ENCODE results near the gene FAM47A.

FAM47A gene

GRCh38 chrX:34130501-34130900 lies 1.6 kb downstream of the FAM47A start:
- no peak for DNase-seq (ENCODE audit: extremely low spot score)
- no peak for TF ChIP-seq CTCF (IDR thresholded peaks at IDR 0.05; ENCODE audit: control extremely low read depth, extremely low read depth, low read depth, missing control alignments)
- POLR2A ChIA-PET, result no interaction called here
- CTCF ChIA-PET, result no interaction called here

- POLR2A ChIA-PET, result no interaction called here
- CTCF ChIA-PET, result no interaction called here
These were observed 6.1 kb downstream of the FAM47A start for GRCh38 chrX:34126011-34126410.

GRCh38 chrX:34119122-34119521 lies 13.0 kb downstream of the FAM47A start:
- DNase-seq (ENCODE audit: extremely low spot score), result no peak
- CTCF ChIA-PET, result no interaction called here
- no peak for TF ChIP-seq CTCF (IDR thresholded peaks at IDR 0.05; ENCODE audit: control extremely low read depth, extremely low read depth, low read depth, missing control alignments)
- POLR2A ChIA-PET, result no interaction called here

More at GRCh38 chrX:34126011-34126410, 6.1 kb downstream of the FAM47A start:
- TF ChIP-seq CTCF (IDR thresholded peaks at IDR 0.05; ENCODE audit: control extremely low read depth, extremely low read depth, low read depth, missing control alignments), result no peak
- no peak for DNase-seq (ENCODE audit: extremely low spot score)

DNA sequence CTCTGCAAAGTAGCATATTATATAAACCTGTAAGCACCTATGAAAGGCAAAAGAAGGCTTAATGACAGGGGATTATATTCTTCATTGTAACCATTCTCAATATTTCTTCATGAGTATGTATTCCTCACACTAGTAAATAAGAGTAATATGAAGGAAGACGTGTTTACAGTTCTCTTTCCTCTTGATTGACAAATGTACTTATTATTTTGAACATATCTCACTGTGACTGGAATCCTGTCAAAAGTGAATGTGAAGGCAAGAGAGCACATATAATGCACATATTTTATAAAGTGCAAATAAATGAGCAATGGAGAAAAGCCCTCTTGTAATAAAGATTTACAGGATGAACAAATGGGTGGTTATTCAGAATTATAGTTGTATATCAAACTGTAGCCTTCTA lies 19.7 kb downstream of the FAM47A start:
- ChIA-PET POLR2A (no interaction called here), CTCF (no interaction called here)
- TF ChIP-seq CTCF (IDR thresholded peaks at IDR 0.05; ENCODE audit: control extremely low read depth, extremely low read depth, low read depth, missing control alignments), result no peak
- DNase-seq (ENCODE audit: extremely low spot score), result no peak
